Lung (tissue), 12 donors: ENCODE data around the gene ITGB6. TPM values are rescaled to one million over a fixed set of nuclear protein-coding genes. Genes with fewer than 3 reads are reported as not detected.

ENCODE experiments used
- ATAC-seq: fragments of 200-7000 bp; cut with Tn5 transposase; one replicate; pipeline ENCODE4 v1.9.1; 2020; ENCODE audit warnings: moderate number of reproducible peaks; ENCODE audit not compliant: insufficient read depth, low FRiP score
- DNase-seq, 3 donors: peaks; one replicate each; pipeline ENCODE4 v3.0.0-alpha.2; 2013 to 2017
- H3K27ac ChIP-seq, 2 donors: one replicate each; pipeline ENCODE4 v1.5.1; 2013; ENCODE audit warnings: mild to moderate bottlenecking in 2 of 2, moderate library complexity in 2 of 2, control low read depth in 1 of 2, inconsistent platforms in 1 of 2, low read depth in 1 of 2, low read length in 1 of 2
- H3K27me3 ChIP-seq, 3 donors: one replicate each; pipeline ENCODE4 v1.5.1; 2013; ENCODE audit warnings: low read length in 2 of 3; ENCODE audit not compliant: control insufficient read depth in 3 of 3, insufficient read depth in 3 of 3
- H3K36me3 ChIP-seq, 4 donors: one replicate each; pipeline ENCODE4 v1.5.1; 2013; ENCODE audit warnings: low read length in 4 of 4, mild to moderate bottlenecking in 1 of 4, moderate library complexity in 1 of 4; ENCODE audit not compliant: control insufficient read depth in 4 of 4, insufficient read depth in 4 of 4
- H3K4me1 ChIP-seq, 5 donors: one replicate each; pipeline ENCODE4 v1.5.1; 2013; ENCODE audit warnings: low read length in 5 of 5, mild to moderate bottlenecking in 2 of 5, moderate library complexity in 1 of 5; ENCODE audit not compliant: control insufficient read depth in 5 of 5, insufficient read depth in 5 of 5
- H3K4me3 ChIP-seq: one replicate; pipeline ENCODE4 v1.5.1; 2013; ENCODE audit warnings: mild to moderate bottlenecking, control low read depth, moderate library complexity
- H3K9ac ChIP-seq, 2 donors: one replicate each; pipeline ENCODE4 v1.5.1; 2013; ENCODE audit warnings: low read length in 2 of 2, control low read depth in 1 of 2; ENCODE audit not compliant: insufficient read depth in 1 of 2
- H3K9me3 ChIP-seq, 4 donors: one replicate each; pipeline ENCODE4 v1.5.1; 2013; ENCODE audit warnings: low read length in 3 of 4, mild to moderate bottlenecking in 1 of 4, moderate library complexity in 1 of 4; ENCODE audit not compliant: control insufficient read depth in 4 of 4, insufficient read depth in 3 of 4
- CTCF ChIP-seq: IDR thresholded peaks from 2 replicates; pipeline ENCODE4 v1.5.1; 2012; ENCODE audit warnings: mild to moderate bottlenecking; ENCODE audit errors: control extremely low read depth, extremely low read depth
- WGBS, 2 donors: extraction: QIAGEN DNeasy Blood & Tissue Kit; methylation state at CpG; one replicate each; pipeline ENCODE4 v1.1.7; 2013; 5-methylcytosine and 5-hydroxymethylcytosine counted together
- polyA plus RNA-seq, 2 donors: library from polyadenylated mRNA; stranded (reverse); fragments of 200-250 nt; gene quantifications; one replicate each; pipeline ENCODE4 v1.2.1, GENCODE V29; 2013
- total RNA-seq, 2 donors: library from RNA; depleted of rRNA in 1 of 2; stranded (reverse); fragments of >200 nt in 1 of 2; gene quantifications; one replicate each; pipeline ENCODE4 v1.2.1, GENCODE V29; 2014 to 2021
- donor health status: control.
- donor health status: control.
- donor health status: Bipolar disorder and iron deficiency.
- donor health status: healthy.
- donor health status: DM: yes; HTN: yes; CAD: no.

ITGB6 gene
- total and polyA plus RNA-seq, 4 donors: 35.1 to 141 (median 41.8) TPM

DNA sequence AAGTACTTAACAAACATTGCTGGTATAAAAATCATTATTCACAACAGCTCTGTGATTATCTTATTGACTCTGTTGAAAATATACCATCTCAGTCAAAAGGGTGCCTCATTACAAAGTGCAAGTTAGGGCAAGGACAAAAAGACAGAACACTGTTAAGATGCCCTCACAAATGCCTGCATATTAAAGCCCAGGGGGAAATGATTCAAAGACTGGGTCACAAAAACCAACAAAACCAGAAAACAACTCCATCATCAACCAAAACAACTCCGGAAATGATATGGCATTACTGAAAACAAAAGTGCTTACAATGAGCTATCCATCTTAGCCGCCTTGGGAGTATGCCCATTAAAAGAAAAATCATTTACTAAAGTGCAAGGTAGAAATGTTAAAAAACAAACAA lies 147.5 kb downstream of the ITGB6 start:
- Histone ChIP-seq H3K9me3 (no peaks in the 10 kb centered on the region), H3K36me3 (no peaks in the 10 kb centered on the region), H3K4me1 (peaks cover 0 to 9% (median 0%) of the 10 kb centered on the region in 5 donors), H3K27me3 (no peaks in the 10 kb centered on the region), H3K4me3 (no peak overlapping the region), H3K27ac (no peak overlapping the region), H3K9ac (no peak overlapping the region)
- no peak for DNase-seq
- no peak for TF ChIP-seq CTCF
- ATAC-seq: no peak
- 81 to 95% methylated on average over 2 of the region's 2 CpGs for WGBS, 2 donors

DNA sequence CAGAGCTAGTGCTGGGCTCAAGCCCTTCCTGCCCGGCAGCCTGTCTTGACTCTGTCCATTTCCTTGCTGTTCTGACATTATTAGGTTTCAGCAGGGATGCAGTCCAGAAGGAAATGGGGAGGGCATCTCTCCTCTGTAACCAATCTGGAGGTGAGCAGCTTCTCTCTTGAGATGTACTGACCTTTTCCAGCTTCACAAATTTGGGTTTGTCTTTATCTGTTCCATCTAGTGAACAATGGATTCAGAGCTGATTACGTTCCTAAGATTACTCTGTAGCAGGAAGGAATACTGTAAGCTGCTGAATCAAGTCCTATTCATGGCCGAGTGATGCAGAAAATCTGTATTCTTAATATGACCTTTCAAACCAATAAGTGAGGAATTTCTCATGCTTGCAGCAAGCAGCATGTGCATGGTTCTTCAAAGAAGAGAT lies 148.7 kb downstream of the ITGB6 start:
- no peaks in the 10 kb centered on the region for H3K36me3 ChIP-seq
- no peak for TF ChIP-seq CTCF
- H3K4me1 ChIP-seq: peaks cover 0 to 9% (median 0%) of the 10 kb centered on the region in 5 donors
- H3K9me3 ChIP-seq: no peaks in the 10 kb centered on the region
- 59 to 70% methylated on average over 3 of the region's 3 CpGs for WGBS, 2 donors
- H3K9ac ChIP-seq: no peak overlapping the region
- no peak for ATAC-seq
- H3K27ac ChIP-seq: no peak overlapping the region
- no peaks in the 10 kb centered on the region for H3K27me3 ChIP-seq
- DNase-seq: no peak
- H3K4me3 ChIP-seq: no peak overlapping the region

GRCh38 chr2:160050147-160050546 lies 149.9 kb downstream of the ITGB6 start:
- H3K4me1 ChIP-seq: peaks cover 0 to 6% (median 0%) of the 10 kb centered on the region in 5 donors
- no peaks in the 10 kb centered on the region for H3K27me3 ChIP-seq
- H3K27ac ChIP-seq: no peak overlapping the region
- no peak for DNase-seq
- ATAC-seq: no peak
- no peak for TF ChIP-seq CTCF
- 90 to 91% methylated on average over 3 of the region's 3 CpGs for WGBS, 2 donors
- H3K9ac ChIP-seq: no peak overlapping the region
- H3K4me3 ChIP-seq: no peak overlapping the region
- no peaks in the 10 kb centered on the region for H3K9me3 ChIP-seq
- no peaks in the 10 kb centered on the region for H3K36me3 ChIP-seq

Other genes starting within 250 kb of the ITGB6 start
- 10 to 100 TPM in 1 of 2 donors, 1 to 10 TPM in 1; 3.7 to 13.5 TPM for gene PLA2R1, start 137.7 kb downstream of the ITGB6 start, total RNA-seq
- under 1 TPM; 0.79 to 0.87 TPM for gene PLA2R1, start 137.7 kb downstream of the ITGB6 start, polyA plus RNA-seq